ENCODE measurements around the gene LRSAM1.

The LRSAM1 gene

DNA sequence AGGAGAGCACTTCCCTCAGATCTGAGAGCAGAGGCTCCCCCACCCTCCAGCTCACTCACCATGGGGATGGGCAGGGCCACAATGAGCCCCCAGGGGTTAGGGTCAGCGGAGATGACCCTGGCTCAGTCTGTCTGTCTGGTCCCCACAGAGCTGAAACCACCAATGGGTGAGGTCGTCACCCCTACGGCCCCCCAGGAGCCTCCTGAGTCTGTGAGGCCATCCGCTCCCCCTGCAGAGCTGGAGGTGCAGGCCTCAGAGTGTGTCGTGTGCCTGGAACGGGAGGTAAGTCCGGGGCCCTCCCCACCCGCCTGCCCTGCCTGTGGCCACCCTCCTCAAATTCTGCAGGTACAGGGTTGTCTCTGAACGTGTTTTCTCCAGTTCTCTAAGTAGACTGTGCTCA, 49.6 kb downstream of the LRSAM1 start:
- no peak for DNase-seq

GRCh38 chr9:127501821-127502343, 50.6 kb downstream of the LRSAM1 start:
- no peak for DNase-seq

DNA sequence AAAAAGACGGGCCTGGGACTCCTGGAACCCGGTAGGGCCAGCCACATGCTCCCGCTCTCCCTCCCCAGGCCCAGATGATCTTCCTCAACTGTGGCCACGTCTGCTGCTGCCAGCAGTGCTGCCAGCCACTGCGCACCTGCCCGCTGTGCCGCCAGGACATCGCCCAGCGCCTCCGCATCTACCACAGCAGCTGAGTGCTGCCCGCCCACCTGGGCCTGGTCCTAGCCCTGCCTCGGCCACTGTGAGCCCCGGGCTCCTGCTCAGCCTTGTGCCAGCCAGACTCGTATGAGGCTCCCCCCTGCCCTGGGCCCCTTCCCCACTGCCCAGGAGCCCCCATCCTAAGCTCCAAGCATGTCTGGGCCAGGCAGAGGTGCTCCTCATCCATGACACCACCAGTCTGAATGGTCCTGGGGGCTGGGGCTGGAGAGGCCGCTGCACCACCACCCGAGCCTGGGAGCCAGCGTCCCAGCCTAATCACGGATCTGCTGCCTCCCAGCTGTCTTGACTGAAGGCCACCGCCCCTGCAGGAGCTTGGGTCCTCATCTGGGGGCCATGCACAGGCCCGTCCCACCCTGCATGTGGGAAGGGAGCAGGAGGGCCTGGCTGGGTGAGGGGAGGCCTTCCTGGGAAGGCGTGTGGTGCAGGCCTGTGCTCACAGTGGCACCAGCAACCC, 51.5 kb downstream of the LRSAM1 start:
- DNase-seq = no peak

DNA sequence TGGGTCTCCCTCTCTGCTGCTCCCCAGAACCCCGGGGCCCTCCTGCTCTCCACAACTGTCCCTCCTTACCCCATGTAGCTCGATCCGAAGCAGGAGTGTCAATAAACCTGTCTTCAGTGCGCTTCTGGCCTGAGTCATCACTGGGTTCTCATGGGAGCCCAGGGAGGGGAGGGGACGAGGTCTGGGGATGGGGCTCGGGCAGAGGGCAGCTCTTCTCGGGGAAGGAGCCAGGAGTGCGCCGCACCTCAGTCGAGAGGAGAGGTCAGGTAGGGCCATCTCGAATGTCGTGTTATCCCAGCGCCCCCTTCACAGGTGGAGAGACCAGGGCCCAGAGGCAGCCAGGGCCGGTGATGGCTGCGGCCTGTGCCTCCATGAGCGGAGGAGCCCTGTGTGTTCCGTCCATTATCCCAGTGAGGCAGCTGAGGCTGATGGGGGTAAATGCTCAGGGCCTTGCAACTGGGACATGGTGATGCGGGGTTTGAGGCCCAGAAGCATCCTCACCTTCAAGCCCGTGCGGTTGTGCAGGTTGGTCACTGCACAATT, 52.1 kb downstream of the LRSAM1 start:
- no peak for DNase-seq

DNA sequence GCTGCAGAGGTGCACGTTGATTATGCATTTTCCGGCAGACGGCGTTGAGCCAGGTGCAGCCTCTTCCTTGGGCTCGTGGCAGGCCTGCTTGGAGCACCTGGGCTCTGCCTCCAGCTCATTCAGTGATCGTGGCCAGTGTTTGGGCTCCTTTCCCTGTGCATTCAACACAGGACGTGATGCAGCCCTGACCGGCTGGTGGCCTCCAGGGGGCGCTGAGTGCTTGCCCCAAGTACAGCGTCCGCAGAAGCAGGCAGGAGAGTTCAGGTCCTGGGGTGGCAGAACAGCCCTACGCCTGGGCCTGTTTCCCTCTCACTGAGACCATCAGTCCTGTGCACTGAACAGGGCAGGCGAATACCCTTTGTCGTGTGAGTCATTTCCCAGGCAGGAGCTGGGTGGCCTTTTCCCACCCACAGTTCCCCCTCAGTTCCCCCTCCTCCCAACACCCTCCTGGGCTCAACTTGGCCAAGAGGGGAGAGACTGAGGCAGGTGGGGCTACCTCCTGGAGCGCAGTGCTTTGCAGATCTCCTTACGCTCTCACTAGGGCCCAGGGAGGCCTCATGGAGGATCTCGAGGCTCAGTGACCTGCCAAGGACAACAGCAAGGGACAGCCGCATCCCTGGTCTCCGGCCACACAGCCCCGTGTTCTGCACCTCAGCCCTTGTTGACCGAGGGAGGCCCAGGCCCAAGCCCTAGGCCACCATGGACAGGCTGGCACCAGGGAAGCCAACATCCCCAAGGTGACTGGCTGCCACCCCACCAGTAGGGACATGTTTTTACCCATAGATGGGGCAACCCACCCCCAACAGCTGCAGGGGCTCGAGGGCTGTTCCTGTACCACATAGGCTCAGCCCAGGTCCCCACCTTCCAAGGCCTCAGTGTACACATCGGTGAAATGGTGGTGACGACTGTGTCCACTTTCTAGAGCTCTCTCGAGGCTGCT, 52.9 kb downstream of the LRSAM1 start:
- peak; percentile 60 to 71 for DNase-seq

DNA sequence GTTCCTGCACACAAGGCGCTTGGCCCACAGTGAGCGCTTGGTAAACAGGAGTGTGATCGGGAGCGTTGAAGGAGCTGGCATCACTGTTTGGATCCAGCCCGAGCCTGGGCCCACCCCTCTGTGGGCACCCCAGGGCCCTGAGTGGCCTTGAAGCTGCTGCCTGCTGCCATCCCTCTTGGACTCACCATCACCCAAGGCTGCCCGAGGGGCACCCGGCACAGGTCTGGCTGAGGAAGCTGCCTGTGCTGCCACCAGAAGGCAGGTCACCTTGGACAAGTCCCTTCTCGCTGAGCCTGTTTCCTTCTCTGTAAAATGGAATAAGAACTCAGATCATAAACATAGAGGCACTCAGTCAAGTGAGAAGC, 53.6 kb downstream of the LRSAM1 start:
- DNase-seq = no peak

- peak in 1 of 2 experiments; percentile 48 for DNase-seq
Observed at GRCh38 chr9:127505396-127506116, 54.2 kb downstream of the LRSAM1 start.

DNA sequence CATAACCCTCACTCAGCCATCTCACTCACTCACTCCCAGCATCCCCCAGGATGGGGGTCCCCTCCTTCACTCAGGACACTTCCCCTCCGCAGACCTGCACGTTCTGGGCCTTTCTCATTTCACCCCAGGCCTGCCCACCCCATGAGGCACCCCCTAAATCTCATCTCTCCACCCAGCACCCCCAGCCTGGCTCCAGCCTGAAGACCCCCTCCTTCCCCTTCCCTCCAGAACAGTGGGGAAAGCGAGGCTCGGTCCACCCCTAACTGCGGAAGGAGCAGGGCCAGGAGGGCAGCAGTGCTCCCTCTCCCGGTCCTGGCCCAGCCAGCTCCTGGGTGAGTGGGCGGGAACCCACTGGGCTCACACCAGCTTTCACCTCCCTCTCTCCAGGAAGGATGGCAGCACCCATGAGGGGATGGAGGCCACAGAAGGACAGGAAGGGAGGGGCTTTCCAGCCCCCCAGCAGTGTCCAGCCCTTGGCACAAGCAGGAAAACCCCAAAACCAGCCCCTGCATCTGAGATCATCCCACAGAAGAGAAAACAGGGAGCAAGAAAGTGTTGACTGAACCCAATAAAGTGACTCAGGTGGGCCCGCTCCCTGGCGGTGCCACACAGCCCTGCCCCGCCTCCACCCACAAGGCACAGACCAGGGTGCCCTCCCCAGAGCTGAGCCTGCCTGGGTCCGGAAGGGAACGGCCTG, 55.0 kb downstream of the LRSAM1 start:
- no peak for DNase-seq

GRCh38 chr9:127506814-127507750, 55.8 kb downstream of the LRSAM1 start:
- no peak for DNase-seq

- DNase-seq = no peak
Observed at GRCh38 chr9:127507751-127508648, 56.7 kb downstream of the LRSAM1 start.

DNA sequence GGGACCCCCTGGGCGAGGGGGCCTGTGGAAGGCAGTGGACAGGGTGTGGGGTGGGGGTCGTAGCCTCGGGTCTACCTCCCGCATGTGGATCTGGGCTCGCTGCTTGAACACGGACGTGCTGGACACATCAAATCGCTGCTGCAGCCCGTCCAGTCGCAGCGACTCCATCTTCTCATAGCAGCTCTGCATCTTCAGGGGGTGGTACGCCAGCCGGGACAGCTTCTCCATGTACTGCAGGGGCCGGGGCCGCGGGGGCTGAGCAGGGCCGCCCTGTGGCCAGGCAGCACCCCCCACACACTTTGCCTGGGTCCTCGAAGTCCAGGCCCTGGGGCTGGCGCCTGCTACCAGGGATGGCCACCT, 57.6 kb downstream of the LRSAM1 start:
- DNase-seq = no peak

DNA sequence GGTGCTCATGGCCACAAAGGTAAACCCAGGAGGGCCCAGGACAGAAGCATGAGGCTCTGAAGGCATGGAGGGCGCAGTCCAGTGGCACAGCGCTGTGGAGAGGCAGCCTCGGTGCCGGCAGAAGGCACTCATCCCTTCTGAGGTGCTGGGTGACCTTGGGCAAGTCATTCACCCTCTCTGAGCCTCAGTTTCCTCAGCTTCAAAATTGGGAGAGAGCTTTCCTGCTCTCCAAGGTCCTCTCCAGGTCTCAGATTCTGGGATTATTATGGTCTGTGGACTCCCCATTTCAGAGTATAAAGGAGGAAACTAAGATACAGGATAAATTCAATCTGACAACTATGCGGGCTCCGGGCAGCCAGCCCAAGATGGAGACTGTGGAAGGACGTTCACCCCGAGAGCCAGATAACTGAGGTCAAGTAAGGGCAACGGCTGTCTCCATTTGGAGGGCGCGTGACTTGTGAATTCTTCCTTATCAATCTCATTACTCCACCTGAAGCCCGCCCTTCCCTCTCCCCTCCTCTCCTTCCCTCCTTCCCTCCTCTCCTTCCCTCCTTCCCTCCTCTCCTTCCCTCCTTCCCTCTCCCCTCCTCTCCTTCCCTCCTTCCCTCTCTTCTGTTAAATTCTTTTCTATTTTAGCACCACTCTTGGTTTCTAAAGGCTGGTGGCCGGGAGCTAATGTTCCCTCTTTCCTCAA, 58.1 kb downstream of the LRSAM1 start:
- DNase-seq = no peak

- no peak for DNase-seq
Observed at GRCh38 chr9:127509955-127510299, 58.6 kb downstream of the LRSAM1 start.

GRCh38 chr9:127514468-127514867, 63.2 kb downstream of the LRSAM1 start:
- no peak for DNase-seq

DNA sequence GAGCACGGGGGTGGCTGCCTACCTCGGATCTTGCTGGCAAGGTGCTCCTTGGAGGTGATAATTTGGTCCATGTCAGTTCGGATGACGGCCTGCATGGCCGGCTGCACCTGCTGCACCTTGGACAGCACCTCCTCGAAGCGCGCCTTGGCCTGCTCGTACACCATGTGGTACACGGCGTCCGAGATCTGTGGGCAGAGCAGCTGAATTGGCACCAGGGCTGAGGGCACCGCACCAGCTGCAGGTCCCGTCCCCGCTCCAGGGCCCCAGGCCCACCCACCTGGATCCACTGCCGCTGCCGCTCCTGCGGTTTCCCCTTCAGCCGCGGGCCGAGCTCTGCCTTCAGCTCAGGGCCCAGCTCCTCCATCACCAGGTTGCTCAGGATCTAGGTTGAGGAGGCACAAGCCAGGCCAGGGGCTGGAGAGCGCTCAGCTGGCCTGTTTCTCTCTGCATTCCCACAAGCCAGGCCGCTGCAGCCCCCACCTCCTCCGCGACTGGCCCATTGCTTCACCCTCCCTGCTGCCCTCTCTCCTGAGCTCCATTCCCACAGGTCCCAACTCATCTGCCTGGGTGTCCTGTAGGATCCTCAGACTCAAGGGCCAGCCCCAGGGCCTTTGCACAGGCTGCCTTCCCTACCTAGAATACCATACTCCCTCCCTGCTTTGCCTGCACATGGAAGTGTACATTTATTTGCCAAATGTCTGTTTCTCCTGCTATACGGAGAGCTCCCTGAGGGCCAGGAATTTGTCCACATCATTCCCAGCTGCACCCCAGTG, 65.7 kb downstream of the LRSAM1 start:
- DNase-seq = no peak

GRCh38 chr9:127517620-127518019, 66.3 kb downstream of the LRSAM1 start:
- no peak for DNase-seq

GRCh38 chr9:127518091-127518856, 67.0 kb downstream of the LRSAM1 start:
- no peak for DNase-seq
